ENCODE data around the gene FNDC3B. TPM values are rescaled to one million over a fixed set of nuclear protein-coding genes. Genes with fewer than 3 reads are reported as not detected.
A peak's percentile ranks its signal among the peaks of the same experiment; 100 is the strongest.

FNDC3B gene
- total and polyA plus RNA-seq, 2 donors (not counting 3 experiments of a cell fraction or from before 2014, with no cell fraction given): 91.6 to 295 TPM

GRCh38 chr3:172128858-172129257 is 89.5 kb downstream of the FNDC3B start:
- ChIA-PET CTCF (interaction anchor here (0.8 to 1.4 kb wide), 5 partner anchors 13 to 82 kb away, joined by 3 to 5 read pairs (median 3); no protein-coding TSS in a partner anchor), POLR2A (no interaction called here)
- DNase-seq (ENCODE audit: low read depth, low spot score) (no peak), FAIRE-seq (peak; percentile 18)
- Histone ChIP-seq H3K27me3 (ENCODE audit: control insufficient read depth in 2 of 2, insufficient read depth in 2 of 2, low read length in 2 of 2) (no peaks in the 10 kb centered on the region), H3K79me2 (ENCODE audit: control insufficient read depth, insufficient read depth, low read length) (peaks cover 85% of the 10 kb centered on the region), H3K9me1 (replicated peaks; ENCODE audit: control insufficient read depth, extremely low read depth, insufficient read depth, low read length) (no peaks in the 10 kb centered on the region), H3K4me2 (ENCODE audit: insufficient read depth, low read length) (peak overlapping the region; percentile 73), H3K4me1 (ENCODE audit: control insufficient read depth, extremely low read depth, insufficient read depth, low read length) (peaks cover 67% of the 10 kb centered on the region), H3K36me3 (ENCODE audit: control insufficient read depth in 2 of 2, extremely low read depth in 1 of 2, insufficient read depth in 2 of 2, low read length in 2 of 2) (peaks cover 9 to 11% of the 10 kb centered on the region in 2 experiments), H4K20me1 (replicated peaks; ENCODE audit: control insufficient read depth, extremely low read depth, insufficient read depth, low read length) (peaks cover 2% of the 10 kb centered on the region), H3K27ac (ENCODE audit: insufficient read depth, low read depth, low read length) (peak overlapping the region; percentile 70), H2AFZ (ENCODE audit: low read depth, low read length) (no peak overlapping the region), H3K9me3 (replicated peaks; ENCODE audit: control insufficient read depth, insufficient read depth, low read length) (no peaks in the 10 kb centered on the region), H3K9ac (replicated peaks; ENCODE audit: extremely low read depth, insufficient read depth, low read length) (no peak overlapping the region), H3K4me3 (replicated peaks in 1 of 3; ENCODE audit: insufficient read depth in 1 of 3, low read depth in 1 of 3, low read length in 3 of 3) (no peak overlapping the region)
- intact Hi-C loops (cut with micrococcal nuclease) (no loop called here), dilution Hi-C loops (cut with MboI; ENCODE audit: extremely low pct_ligation_motif_present, low sequenced_read_pairs) (no loop called here)
- TF ChIP-seq MYC (IDR thresholded peaks at IDR 0.05; ENCODE audit: low read depth, low read length): no peak
- no peak for TF ChIP-seq FOS (IDR thresholded peaks at IDR 0.05; ENCODE audit: borderline replicate concordance, insufficient read depth, low read length)
- BruUV-seq (replicated peaks): no TSS peak

- dilution Hi-C loops (cut with MboI; ENCODE audit: extremely low pct_ligation_motif_present, low sequenced_read_pairs): no loop called here
- BruUV-seq (replicated peaks): TSS peak; percentile 96
- intact Hi-C loops (cut with micrococcal nuclease): no loop called here
- Histone ChIP-seq H3K4me3 (replicated peaks in 1 of 3; ENCODE audit: insufficient read depth in 1 of 3, low read depth in 1 of 3, low read length in 3 of 3) (no peak overlapping the region), H3K4me1 (ENCODE audit: control insufficient read depth, extremely low read depth, insufficient read depth, low read length) (peaks cover 73% of the 10 kb centered on the region), H3K9me3 (replicated peaks; ENCODE audit: control insufficient read depth, insufficient read depth, low read length) (no peaks in the 10 kb centered on the region), H3K36me3 (ENCODE audit: control insufficient read depth in 2 of 2, extremely low read depth in 1 of 2, insufficient read depth in 2 of 2, low read length in 2 of 2) (peaks cover 7 to 10% of the 10 kb centered on the region in 2 experiments), H3K4me2 (ENCODE audit: insufficient read depth, low read length) (peak overlapping the region; percentile 73), H3K79me2 (ENCODE audit: control insufficient read depth, insufficient read depth, low read length) (peaks cover 85% of the 10 kb centered on the region), H4K20me1 (replicated peaks; ENCODE audit: control insufficient read depth, extremely low read depth, insufficient read depth, low read length) (peaks cover 2% of the 10 kb centered on the region), H2AFZ (ENCODE audit: low read depth, low read length) (no peak overlapping the region), H3K27me3 (ENCODE audit: control insufficient read depth in 2 of 2, insufficient read depth in 2 of 2, low read length in 2 of 2) (no peaks in the 10 kb centered on the region), H3K27ac (ENCODE audit: insufficient read depth, low read depth, low read length) (peak overlapping the region; percentile 70), H3K9me1 (replicated peaks; ENCODE audit: control insufficient read depth, extremely low read depth, insufficient read depth, low read length) (no peaks in the 10 kb centered on the region), H3K9ac (replicated peaks; ENCODE audit: extremely low read depth, insufficient read depth, low read length) (peak overlapping the region; percentile 53)
- ChIA-PET POLR2A (no interaction called here), CTCF (interaction anchor here (0.9 to 1.5 kb wide), 4 partner anchors 13 to 212 kb away, joined by 3 to 5 read pairs (median 4); no protein-coding TSS in a partner anchor)
- no peak for TF ChIP-seq FOS (IDR thresholded peaks at IDR 0.05; ENCODE audit: borderline replicate concordance, insufficient read depth, low read length)
- TF ChIP-seq GATA2 (IDR thresholded peaks at IDR 0.05; ENCODE audit: insufficient read depth, insufficient read length, low read depth, low read length): no peak
- TF ChIP-seq, protein P1, sequence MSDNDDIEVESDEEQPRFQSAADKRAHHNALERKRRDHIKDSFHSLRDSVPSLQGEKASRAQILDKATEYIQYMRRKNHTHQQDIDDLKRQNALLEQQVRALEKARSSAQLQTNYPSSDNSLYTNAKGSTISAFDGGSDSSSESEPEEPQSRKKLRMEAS (IDR thresholded peaks at IDR 0.05; ENCODE audit: insufficient read depth, insufficient read length): no peak
- TF ChIP-seq EZH2 (IDR thresholded peaks at IDR 0.05; ENCODE audit: borderline replicate concordance, low read depth, low read length, severe bottlenecking): no peak
- TF ChIP-seq POLR2A (IDR thresholded peaks at IDR 0.05; ENCODE audit: low read depth, low read length): no peak
- TF ChIP-seq MYC (IDR thresholded peaks at IDR 0.05; ENCODE audit: low read depth, low read length): no peak
- no peak for TF ChIP-seq POLR2AphosphoS5 (IDR thresholded peaks at IDR 0.05; ENCODE audit: insufficient read depth, low read depth, low read length)
- no peak for TF ChIP-seq JUN (IDR thresholded peaks at IDR 0.05; ENCODE audit: borderline replicate concordance, insufficient read depth, insufficient read length, low read depth)
- no peak for TF ChIP-seq CTCF (IDR thresholded peaks at IDR 0.05; ENCODE audit: extremely low read depth in 1 of 2, insufficient read depth in 1 of 2, low read depth in 1 of 2, low read length in 2 of 2)
- FAIRE-seq (peak; percentile 8), DNase-seq (ENCODE audit: low read depth, low spot score) (no peak)
Observed at GRCh38 chr3:172129498-172129849, 90.1 kb downstream of the FNDC3B start.
